ENCODE data around the gene TMEM163. TPM values are rescaled to one million over a fixed set of nuclear protein-coding genes. Genes with fewer than 3 reads are reported as not detected.
"Not testable (repeated sequence)": the region's sequence is repeated elsewhere in the genome, so short reads cannot be mapped to it uniquely, and the experiment has no call there.

The TMEM163 gene
- total RNA-seq, 2 donors from 2014 or later = 0.26 to 1.3 TPM

DNA sequence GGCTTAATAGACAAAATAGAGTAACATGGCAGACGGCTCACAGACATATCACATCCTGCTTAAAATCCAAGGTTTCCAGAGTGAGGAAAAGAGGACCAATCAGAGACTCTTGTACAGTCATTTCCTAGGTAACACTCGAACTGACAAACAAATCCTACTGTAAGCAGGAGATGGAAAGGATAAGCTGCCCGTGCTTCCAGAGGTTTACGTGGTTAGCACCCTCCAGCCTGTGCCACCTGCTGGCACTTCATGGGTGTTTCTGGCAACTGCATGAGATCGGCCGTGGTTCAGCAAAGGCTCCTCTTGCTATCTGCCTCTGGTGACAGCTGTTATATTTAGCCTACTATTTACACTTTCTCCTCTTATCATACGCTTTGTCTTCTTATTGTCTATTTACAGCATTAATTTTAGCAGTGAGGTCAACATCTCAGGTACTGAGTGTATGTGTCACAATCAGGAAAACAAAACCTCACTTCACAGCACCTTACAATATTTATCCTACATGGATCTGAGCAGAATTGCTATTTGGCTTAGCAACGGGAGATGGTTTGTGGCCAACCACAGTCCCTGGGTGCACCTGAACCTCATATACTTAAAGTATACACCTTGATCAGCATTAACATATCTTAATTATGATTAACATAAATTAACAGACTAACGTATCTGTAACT, 226.9 kb downstream of the TMEM163 start:
- H3K4me1 Mint-ChIP-seq = no peaks in the 10 kb centered on the region
- H3K27me3 Mint-ChIP-seq = peaks cover 4% of the 10 kb centered on the region
- no peaks in the 10 kb centered on the region for H3K36me3 Mint-ChIP-seq (ENCODE audit: low read depth)
- H3K4me3 Mint-ChIP-seq = no peak overlapping the region
- no peak for ATAC-seq (replicated peaks)
- H3K27ac Mint-ChIP-seq = no peak overlapping the region
- H3K9me3 Mint-ChIP-seq = no peaks in the 10 kb centered on the region

GRCh38 chr2:134491022-134491421, 227.8 kb downstream of the TMEM163 start:
- Mint-ChIP-seq H3K9me3 (no peaks in the 10 kb centered on the region), H3K27me3 (peaks cover 4% of the 10 kb centered on the region), H3K36me3 (ENCODE audit: low read depth) (no peaks in the 10 kb centered on the region), H3K27ac (no peak overlapping the region), H3K4me1 (no peaks in the 10 kb centered on the region), H3K4me3 (no peak overlapping the region)
- no peak for ATAC-seq (replicated peaks)

- no peaks in the 10 kb centered on the region for H3K4me1 Mint-ChIP-seq
- no peak overlapping the region for H3K27ac Mint-ChIP-seq
- H3K9me3 Mint-ChIP-seq = no peaks in the 10 kb centered on the region
- no peaks in the 10 kb centered on the region for H3K36me3 Mint-ChIP-seq (ENCODE audit: low read depth)
- H3K27me3 Mint-ChIP-seq = peaks cover 4% of the 10 kb centered on the region
- no peak for ATAC-seq (replicated peaks)
- H3K4me3 Mint-ChIP-seq = no peak overlapping the region
Measured at GRCh38 chr2:134490559-134490958, 228.2 kb downstream of the TMEM163 start.

DNA sequence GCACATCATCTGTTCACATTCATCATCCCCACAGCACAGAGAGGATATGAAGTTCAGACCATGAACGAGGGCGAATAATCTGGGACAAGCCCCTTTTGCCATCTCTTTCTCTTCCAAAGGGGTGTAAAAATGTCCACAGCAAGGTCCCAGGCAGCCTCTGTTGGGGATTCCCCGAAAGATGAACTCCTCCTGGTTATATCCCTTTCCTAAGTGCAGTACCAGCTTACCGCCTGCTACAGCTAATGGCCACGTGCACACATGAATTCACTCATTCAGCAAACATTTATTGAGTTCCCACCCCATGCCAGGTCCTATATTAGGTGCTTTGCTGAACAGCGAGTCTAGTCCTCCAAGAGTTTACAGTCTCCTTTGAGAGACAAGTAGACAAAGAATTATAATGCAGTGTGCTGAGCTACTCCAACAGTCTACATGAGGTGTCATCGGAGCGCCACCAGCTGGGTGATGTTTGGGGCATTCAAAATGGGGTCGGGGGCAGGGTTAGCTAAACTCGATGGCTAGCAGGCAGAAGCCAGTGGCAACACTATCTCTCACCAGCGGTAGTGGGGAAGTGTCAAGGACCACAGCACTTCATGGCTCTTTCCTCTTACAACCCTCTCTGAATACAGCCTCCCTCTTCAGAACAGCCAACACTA, 228.9 kb downstream of the TMEM163 start:
- no peak for ATAC-seq (replicated peaks)
- no peaks in the 10 kb centered on the region for H3K36me3 Mint-ChIP-seq (ENCODE audit: low read depth)
- H3K27me3 Mint-ChIP-seq = peaks cover 4% of the 10 kb centered on the region
- no peak overlapping the region for H3K27ac Mint-ChIP-seq
- H3K4me3 Mint-ChIP-seq = no peak overlapping the region
- no peaks in the 10 kb centered on the region for H3K9me3 Mint-ChIP-seq
- no peaks in the 10 kb centered on the region for H3K4me1 Mint-ChIP-seq

GRCh38 chr2:134482766-134483340, 235.9 kb downstream of the TMEM163 start:
- H3K36me3 Mint-ChIP-seq (ENCODE audit: low read depth) = no peaks in the 10 kb centered on the region
- no peak overlapping the region for H3K4me3 Mint-ChIP-seq
- no peak for ATAC-seq (replicated peaks)
- no peaks in the 10 kb centered on the region for H3K4me1 Mint-ChIP-seq
- no peak overlapping the region for H3K27ac Mint-ChIP-seq
- peaks cover 9% of the 10 kb centered on the region for H3K27me3 Mint-ChIP-seq
- no peaks in the 10 kb centered on the region for H3K9me3 Mint-ChIP-seq

- no peak for ATAC-seq (replicated peaks)
- H3K36me3 Mint-ChIP-seq (ENCODE audit: low read depth) = no peaks in the 10 kb centered on the region
Measured at GRCh38 chr2:134482131-134482723, 236.6 kb downstream of the TMEM163 start.

GRCh38 chr2:134479696-134480330, 239.0 kb downstream of the TMEM163 start:
- Mint-ChIP-seq H3K36me3 (ENCODE audit: low read depth) (no peaks in the 10 kb centered on the region), H3K27ac (no peak overlapping the region), H3K4me3 (no peak overlapping the region)

More at GRCh38 chr2:134482131-134482723, 236.6 kb downstream of the TMEM163 start:
- H3K27me3 Mint-ChIP-seq = peaks cover 9% of the 10 kb centered on the region
- no peak overlapping the region for H3K27ac Mint-ChIP-seq
- no peak overlapping the region for H3K4me3 Mint-ChIP-seq
- H3K9me3 Mint-ChIP-seq = no peaks in the 10 kb centered on the region
- no peaks in the 10 kb centered on the region for H3K4me1 Mint-ChIP-seq

GRCh38 chr2:134476982-134477381, 241.8 kb downstream of the TMEM163 start:
- not testable (repeated sequence) for H3K27me3 Mint-ChIP-seq; ATAC-seq (replicated peaks); H3K9me3 Mint-ChIP-seq; H3K4me3 Mint-ChIP-seq; H3K36me3 Mint-ChIP-seq (ENCODE audit: low read depth); H3K4me1 Mint-ChIP-seq; H3K27ac Mint-ChIP-seq

More at GRCh38 chr2:134479696-134480330, 239.0 kb downstream of the TMEM163 start:
- no peak for ATAC-seq (replicated peaks)
- Mint-ChIP-seq H3K9me3 (no peaks in the 10 kb centered on the region), H3K27me3 (peaks cover 9% of the 10 kb centered on the region), H3K4me1 (no peaks in the 10 kb centered on the region)

GRCh38 chr2:134470561-134471168, 248.1 kb downstream of the TMEM163 start:
- ATAC-seq (replicated peaks) = no peak
- H3K36me3 Mint-ChIP-seq (ENCODE audit: low read depth) = no peaks in the 10 kb centered on the region
- no peak overlapping the region for H3K4me3 Mint-ChIP-seq
- H3K27me3 Mint-ChIP-seq = no peaks in the 10 kb centered on the region
- peaks cover 11% of the 10 kb centered on the region for H3K9me3 Mint-ChIP-seq
- no peaks in the 10 kb centered on the region for H3K4me1 Mint-ChIP-seq
- no peak overlapping the region for H3K27ac Mint-ChIP-seq

- Mint-ChIP-seq H3K9me3 (peaks cover 11% of the 10 kb centered on the region), H3K27me3 (no peaks in the 10 kb centered on the region), H3K4me1 (no peaks in the 10 kb centered on the region), H3K27ac (no peak overlapping the region), H3K4me3 (no peak overlapping the region), H3K36me3 (ENCODE audit: low read depth) (no peaks in the 10 kb centered on the region)
- ATAC-seq (replicated peaks) = no peak
Measured at GRCh38 chr2:134469516-134470115, 249.2 kb downstream of the TMEM163 start.

GRCh38 chr2:134468776-134469175, 250.0 kb downstream of the TMEM163 start:
- peaks cover 11% of the 10 kb centered on the region for H3K9me3 Mint-ChIP-seq
- no peaks in the 10 kb centered on the region for H3K4me1 Mint-ChIP-seq
- H3K4me3 Mint-ChIP-seq = no peak overlapping the region
- ATAC-seq (replicated peaks) = no peak
- H3K27ac Mint-ChIP-seq = no peak overlapping the region
- no peaks in the 10 kb centered on the region for H3K27me3 Mint-ChIP-seq
- no peaks in the 10 kb centered on the region for H3K36me3 Mint-ChIP-seq (ENCODE audit: low read depth)

- no peak overlapping the region for H3K27ac Mint-ChIP-seq
- no peaks in the 10 kb centered on the region for H3K36me3 Mint-ChIP-seq (ENCODE audit: low read depth)
- H3K4me1 Mint-ChIP-seq = no peaks in the 10 kb centered on the region
- H3K27me3 Mint-ChIP-seq = no peaks in the 10 kb centered on the region
- no peak for ATAC-seq (replicated peaks)
- H3K9me3 Mint-ChIP-seq = peaks cover 11% of the 10 kb centered on the region
- H3K4me3 Mint-ChIP-seq = no peak overlapping the region
Measured at GRCh38 chr2:134468164-134468563, 250.6 kb downstream of the TMEM163 start.

- Mint-ChIP-seq H3K27ac (no peak overlapping the region), H3K9me3 (no peaks in the 10 kb centered on the region), H3K4me3 (no peak overlapping the region), H3K4me1 (no peaks in the 10 kb centered on the region), H3K27me3 (no peaks in the 10 kb centered on the region), H3K36me3 (ENCODE audit: low read depth) (no peaks in the 10 kb centered on the region)
- no peak for ATAC-seq (replicated peaks)
Measured at GRCh38 chr2:134466141-134466540, 252.7 kb downstream of the TMEM163 start.

All from activated T-helper 17 cell treated with anti-CD3 and anti-CD28 coated beads, Interleukin-2, amount 50 U/mL, for 72 hours (primary cell).